A549 (cell line): Measurements from ENCODE around the gene SSH2.

Source experiments
- BHLHE40 ChIP-seq: IDR thresholded peaks from 2 replicates; pipeline ENCODE4 v1.6.1; 2012; ENCODE audit warnings: low read depth, low read length, inconsistent platforms
- CTCF ChIP-seq: fragments of >200 bp; sonication (Bioruptor Twin); formaldehyde crosslinking; IDR thresholded peaks from 3 replicates; pipeline ENCODE4 v1.5.1; 2016
- EP300 ChIP-seq, 2 experiments: fragments of >200 bp; sonication (Bioruptor Twin); formaldehyde crosslinking; IDR thresholded peaks; 2 replicates in 1 of 2; 3 replicates in 1 of 2; pipeline ENCODE4 v1.6.1; 2016 to 2017
- HOXB13 ChIP-seq: fragments of 250-450 bp; sonication (Bioruptor Pico); IDR thresholded peaks from 2 replicates; pipeline ENCODE4 v1.5.0; 2020; ENCODE audit warnings: low read depth, mild to moderate bottlenecking, moderate library complexity
- JUN ChIP-seq, 2 experiments: fragments of >200 bp; sonication (Bioruptor Twin); formaldehyde crosslinking; IDR thresholded peaks; 2 replicates in 1 of 2; 3 replicates in 1 of 2; pipeline ENCODE4 v1.6.1; 2016 to 2017
- MAX ChIP-seq: IDR thresholded peaks from 2 replicates; pipeline ENCODE4 v1.6.1; 2012
- POLR2A ChIP-seq: IDR thresholded peaks from 2 replicates; pipeline ENCODE4 v1.6.1; 2012; ENCODE audit warnings: mild to moderate bottlenecking, low read length
- USF2 ChIP-seq: fragments of 450-650 bp; IDR thresholded peaks from 2 replicates; pipeline ENCODE4 v1.6.1; 2014; ENCODE audit warnings: antibody characterized with exemption
- ZC3H11A ChIP-seq: fragments of 450-650 bp; IDR thresholded peaks from 2 replicates; pipeline ENCODE4 v1.6.1; 2014; ENCODE audit warnings: antibody characterized with exemption, mild to moderate bottlenecking

GRCh38 chr17:29719469-29719868, 210.6 kb downstream of the SSH2 start:
- TF ChIP-seq CTCF (no peak), EP300 (IDR thresholded peaks at IDR 0.05) (no peak), MAX (no peak), USF2 (no peak), POLR2A (no peak), HOXB13 (CRISPR knock-in tag) (no peak), ZC3H11A (no peak), JUN (IDR thresholded peaks at IDR 0.05) (no peak), BHLHE40 (no peak)
